Transverse colon (tissue), 4 donors: Measurements from ENCODE around the gene P2RX4. TPM values are rescaled to one million over a fixed set of nuclear protein-coding genes. Genes with fewer than 3 reads are reported as not detected.

ENCODE experiments used
- DNase-seq: peaks from one replicate; pipeline ENCODE4 v3.0.0-alpha.2; 2019
- H3K27ac ChIP-seq, 4 donors: fragments of 200-600 bp; sonication (generic); 2 replicates each; pipeline ENCODE4 v1.5.1; 2016 to 2018; ENCODE audit warnings: inconsistent platforms in 4 of 4
- H3K27me3 ChIP-seq: fragments of 200-600 bp; sonication (generic); 2 replicates; pipeline ENCODE4 v1.5.1; 2017; ENCODE audit warnings: inconsistent platforms
- H3K36me3 ChIP-seq, 4 donors: fragments of 200-600 bp; sonication (generic); 2 replicates each; pipeline ENCODE4 v1.5.1; 2017 to 2019; ENCODE audit warnings: inconsistent platforms in 4 of 4
- H3K4me1 ChIP-seq, 4 donors: fragments of 200-600 bp; sonication (generic); 2 replicates each; pipeline ENCODE4 v1.5.1; 2017 to 2020; ENCODE audit warnings: inconsistent platforms in 4 of 4
- H3K4me3 ChIP-seq, 4 donors: fragments of 200-600 bp; sonication (generic); 1 replicate in 1 of 4; 2 replicates in 3 of 4; pipeline versions ENCODE4 v1.5.1 to v1.6.1; 2017 to 2019; ENCODE audit warnings: inconsistent platforms in 4 of 4
- H3K9me3 ChIP-seq, 2 donors: fragments of 200-600 bp; sonication (generic); 2 replicates each; pipeline ENCODE4 v1.5.1; 2017 to 2019; ENCODE audit warnings: inconsistent platforms in 2 of 2
- CTCF ChIP-seq, 5 experiments: fragments of 200-600 bp in 3 of 5; fragments of 450-650 bp in 2 of 5; sonication (generic) in 3 of 5; IDR thresholded peaks; 1 replicate in 2 of 5; 2 replicates in 3 of 5; pipeline ENCODE4 v1.5.1; 2016 to 2017; ENCODE audit warnings: antibody characterized with exemption in 5 of 5, inconsistent platforms in 3 of 5, mild to moderate bottlenecking in 2 of 5, moderate library complexity in 1 of 5
- EP300 ChIP-seq: sonication (generic); formaldehyde crosslinking; IDR thresholded peaks from one replicate; pipeline ENCODE4 v1.6.1; 2017; ENCODE audit warnings: antibody characterized with exemption, low read depth
- POLR2A ChIP-seq: fragments of 450-650 bp; IDR thresholded peaks from one replicate; pipeline ENCODE4 v1.6.1; 2016; ENCODE audit warnings: antibody characterized with exemption, mild to moderate bottlenecking, moderate library complexity
- POLR2AphosphoS5 ChIP-seq, 3 donors: sonication (generic); formaldehyde crosslinking; IDR thresholded peaks; one replicate each; pipeline ENCODE4 v1.6.1; 2016; ENCODE audit warnings: antibody characterized with exemption in 3 of 3
- WGBS, 2 donors: methylation state at CpG; one replicate each; pipeline ENCODE4 v1.1.5; 2018; ENCODE audit warnings: low coverage in 1 of 2; 5-methylcytosine and 5-hydroxymethylcytosine counted together
- in situ Hi-C, 4 donors: fragments of 200-750 bp; cut with MboI; loops; one replicate each; pipeline versions ENCODE4 v1.15.0 to v1.15.1; 2017; ENCODE audit warnings: low sequenced_read_pairs in 3 of 4, low pct_ligation_motif_present in 1 of 4, low pct_unique_long_range_greater_than_20kb in 1 of 4
- intact Hi-C: fragments of 100-400 bp; cut with DNase I; formaldehyde crosslinking; loops from one replicate; pipeline ENCODE4 v1.15.1; 2023; ENCODE audit warnings: low total_unique reads
- total RNA-seq, 4 donors: library from RNA; depleted of rRNA; stranded (reverse); fragments of >200 nt; gene quantifications; one replicate each; pipeline ENCODE4 v1.1.0, GENCODE V29; 2016

P2RX4 gene
- total RNA-seq, 4 donors from 2014 or later, result 103 to 435 (median 217) TPM

- WGBS, 2 donors, result 64% methylated on average over 7 of the region's 7 CpGs; no CpG with 5 or more reads in 1 of the 2 donors
- no peak for DNase-seq
Observed at GRCh38 chr12:121238604-121239350, 28.8 kb downstream of the P2RX4 start.

GRCh38 chr12:121239351-121240061 is 29.6 kb downstream of the P2RX4 start:
- in situ Hi-C loops (no loop called here), intact Hi-C loops (no loop called here)
- 62 to 100% methylated on average over 4 to 6 of the region's 6 CpGs for WGBS, 2 donors
- no peaks in the 10 kb centered on the region for H3K27me3 ChIP-seq
- no peak overlapping the region for H3K4me3 ChIP-seq
- peaks cover 0 to 6% (median 0%) of the 10 kb centered on the region in 4 donors for H3K36me3 ChIP-seq
- TF ChIP-seq POLR2AphosphoS5 (IDR thresholded peaks at IDR 0.05), result no peak
- TF ChIP-seq EP300, result no peak
- TF ChIP-seq CTCF (IDR thresholded peaks at IDR 0.05), result no peak
- no peak for TF ChIP-seq POLR2A
- no peak for DNase-seq
- H3K4me1 ChIP-seq, result peaks cover 0 to 38% (median 23%) of the 10 kb centered on the region in 4 donors
- no peaks in the 10 kb centered on the region for H3K9me3 ChIP-seq
- H3K27ac ChIP-seq, result peak overlapping the region; percentile 58 to 79 (median 74)

More at GRCh38 chr12:121238604-121239350, 28.8 kb downstream of the P2RX4 start:
- intact Hi-C loops, result no loop called here
- Histone ChIP-seq H3K36me3 (peaks cover 0 to 9% (median 0%) of the 10 kb centered on the region in 4 donors), H3K4me1 (peaks cover 0 to 38% (median 23%) of the 10 kb centered on the region in 4 donors), H3K4me3 (no peak overlapping the region), H3K9me3 (no peaks in the 10 kb centered on the region), H3K27me3 (no peaks in the 10 kb centered on the region), H3K27ac (peak overlapping the region; percentile 58 to 79 (median 74))
- TF ChIP-seq POLR2A (no peak), CTCF (IDR thresholded peaks at IDR 0.05) (no peak), EP300 (no peak), POLR2AphosphoS5 (IDR thresholded peaks at IDR 0.05) (no peak)
- in situ Hi-C loops, result no loop called here

GRCh38 chr12:121240062-121240420 is 30.1 kb downstream of the P2RX4 start:
- Histone ChIP-seq H3K9me3 (no peaks in the 10 kb centered on the region), H3K4me3 (no peak overlapping the region), H3K27me3 (no peaks in the 10 kb centered on the region), H3K36me3 (peaks cover 0 to 6% (median 1%) of the 10 kb centered on the region in 4 donors), H3K4me1 (peaks cover 0 to 38% (median 23%) of the 10 kb centered on the region in 4 donors), H3K27ac (peak overlapping the region; percentile 58 to 79 (median 74))
- DNase-seq, result no peak
- in situ Hi-C loops (no loop called here), intact Hi-C loops (no loop called here)
- WGBS, 2 donors, result 70 to 83% methylated on average over 6 to 7 of the region's 7 CpGs
- TF ChIP-seq POLR2AphosphoS5 (IDR thresholded peaks at IDR 0.05) (no peak), EP300 (no peak), POLR2A (no peak), CTCF (IDR thresholded peaks at IDR 0.05) (no peak)

GRCh38 chr12:121240484-121241101 is 30.7 kb downstream of the P2RX4 start:
- intact Hi-C loops (no loop called here), in situ Hi-C loops (no loop called here)
- WGBS, 2 donors, result 54 to 63% methylated on average over 13 to 25 of the region's 38 CpGs
- peak overlapping the region; percentile 58 to 79 (median 74) for H3K27ac ChIP-seq
- no peaks in the 10 kb centered on the region for H3K9me3 ChIP-seq
- peak overlapping the region in 2 of 4 donors; percentile 11 to 27 for H3K4me3 ChIP-seq
- TF ChIP-seq POLR2AphosphoS5 (IDR thresholded peaks at IDR 0.05), result peak in 1 of 3 donors; percentile 13
- no peak for TF ChIP-seq EP300
- peak; percentile 37 for TF ChIP-seq POLR2A
- TF ChIP-seq CTCF (IDR thresholded peaks at IDR 0.05), result no peak
- no peaks in the 10 kb centered on the region for H3K27me3 ChIP-seq
- H3K36me3 ChIP-seq, result peaks cover 0 to 6% (median 2%) of the 10 kb centered on the region in 4 donors
- DNase-seq, result peak; percentile 75
- H3K4me1 ChIP-seq, result peaks cover 0 to 38% (median 23%) of the 10 kb centered on the region in 4 donors
